OCI-LY3 (cell line): ENCODE measurements around the gene MAN1A2.

Experiments used
- H2AFZ ChIP-seq: fragments of 200-600, 300-600 bp; shearing (Covaris generic); 2 replicates; pipeline ENCODE4 v1.6.0; 2014; ENCODE audit warnings: antibody characterized with exemption, low read depth, low read length
- H3K27ac ChIP-seq: fragments of 200-600, 300-600 bp; sonication (generic); 2 replicates; pipeline ENCODE4 v1.5.1; 2014; ENCODE audit warnings: mild to moderate bottlenecking, low read length, moderate library complexity, mixed read lengths
- H3K27me3 ChIP-seq: fragments of 200-600, 300-600 bp; sonication (generic); 2 replicates; pipeline ENCODE4 v1.6.1; 2014; ENCODE audit warnings: low read depth, low read length, mixed read lengths
- H3K36me3 ChIP-seq: fragments of 200-600, 300-600 bp; sonication (generic); replicated peaks from 2 replicates; pipeline ENCODE3; 2014; ENCODE audit warnings: low read depth, low read length, mixed read lengths
- H3K4me1 ChIP-seq: fragments of 300-600, 200-600 bp; sonication (generic); 2 replicates; pipeline ENCODE4 v1.6.1; 2014; ENCODE audit warnings: low read length, mixed read lengths
- H3K4me2 ChIP-seq: fragments of 200-600, 300-600 bp; sonication (generic); 2 replicates; pipeline ENCODE4 v1.6.1; 2014; ENCODE audit warnings: low read length, mixed read lengths
- H3K4me3 ChIP-seq: fragments of 300-600, 200-600 bp; sonication (generic); 2 replicates; pipeline ENCODE4 v1.5.1; 2014; ENCODE audit warnings: antibody characterized with exemption, mild to moderate bottlenecking, low read length, moderate library complexity
- H3K79me2 ChIP-seq: fragments of 300-600, 200-600 bp; shearing (Covaris generic); 2 replicates; pipeline ENCODE4 v1.6.1; 2014; ENCODE audit warnings: mild to moderate bottlenecking, low read length, mixed read lengths
- H3K9ac ChIP-seq: fragments of 300-600, 200-600 bp; shearing (Covaris generic); 2 replicates; pipeline ENCODE4 v1.6.0; 2014; ENCODE audit warnings: mild to moderate bottlenecking, low read length, moderate library complexity
- H3K9me3 ChIP-seq: fragments of 200-600, 300-600 bp; shearing (Covaris generic); 2 replicates; pipeline ENCODE4 v1.6.1; 2014; ENCODE audit warnings: low read length, mixed read lengths; ENCODE audit not compliant: insufficient read depth
- H4K20me1 ChIP-seq: fragments of 200-600, 300-600 bp; sonication (generic); 2 replicates; pipeline ENCODE4 v1.6.1; 2016; ENCODE audit warnings: low read length, mixed read lengths; ENCODE audit not compliant: insufficient read depth
- CTCF ChIP-seq: fragments of 200-600, 300-600 bp; sonication (generic); IDR thresholded peaks from 2 replicates; pipeline ENCODE4 v1.5.1; 2014; ENCODE audit warnings: antibody characterized with exemption, low read length, low read depth
- EZH2phosphoT487 ChIP-seq: fragments of 200-600 bp; shearing (Covaris generic); IDR thresholded peaks from 2 replicates; pipeline ENCODE4 v1.6.1; 2018; ENCODE audit warnings: antibody characterized with exemption, mixed run types, low read depth

MAN1A2 gene

GRCh38 chr1:117401761-117402160 lies 34.5 kb downstream of the MAN1A2 start:
- no peaks in the 10 kb centered on the region for H4K20me1 ChIP-seq
- no peaks in the 10 kb centered on the region for H3K9me3 ChIP-seq

GRCh38 chr1:117403597-117403996 lies 36.3 kb downstream of the MAN1A2 start:
- no peak for TF ChIP-seq CTCF
- TF ChIP-seq EZH2phosphoT487 = no peak
- Histone ChIP-seq H3K9me3 (no peaks in the 10 kb centered on the region), H3K36me3 (peaks cover 14% of the 10 kb centered on the region), H3K4me2 (no peak overlapping the region), H3K9ac (no peak overlapping the region), H2AFZ (no peak overlapping the region), H3K4me1 (no peaks in the 10 kb centered on the region), H4K20me1 (no peaks in the 10 kb centered on the region), H3K27me3 (no peaks in the 10 kb centered on the region), H3K4me3 (no peak overlapping the region), H3K79me2 (peaks cover 9% of the 10 kb centered on the region; the same call in 1 of the 2 replicates), H3K27ac (no peak overlapping the region)

More at GRCh38 chr1:117401761-117402160, 34.5 kb downstream of the MAN1A2 start:
- Histone ChIP-seq H3K27me3 (no peaks in the 10 kb centered on the region), H3K4me2 (no peak overlapping the region), H3K9ac (no peak overlapping the region), H2AFZ (no peak overlapping the region), H3K4me3 (no peak overlapping the region), H3K27ac (no peak overlapping the region), H3K36me3 (peaks cover 14% of the 10 kb centered on the region), H3K4me1 (no peaks in the 10 kb centered on the region), H3K79me2 (peaks cover 9% of the 10 kb centered on the region; the same call in 1 of the 2 replicates)
- TF ChIP-seq CTCF = no peak
- TF ChIP-seq EZH2phosphoT487 = no peak

GRCh38 chr1:117405042-117405441 lies 37.8 kb downstream of the MAN1A2 start:
- Histone ChIP-seq H4K20me1 (no peaks in the 10 kb centered on the region), H3K4me3 (no peak overlapping the region), H2AFZ (no peak overlapping the region), H3K27ac (no peak overlapping the region), H3K9ac (no peak overlapping the region), H3K4me1 (no peaks in the 10 kb centered on the region), H3K36me3 (peaks cover 14% of the 10 kb centered on the region), H3K4me2 (no peak overlapping the region), H3K27me3 (no peaks in the 10 kb centered on the region), H3K79me2 (no peaks in the 10 kb centered on the region), H3K9me3 (no peaks in the 10 kb centered on the region)
- TF ChIP-seq EZH2phosphoT487 (no peak), CTCF (no peak)

- Histone ChIP-seq H3K36me3 (peaks cover 5% of the 10 kb centered on the region), H3K79me2 (no peaks in the 10 kb centered on the region), H4K20me1 (no peaks in the 10 kb centered on the region), H3K4me2 (no peak overlapping the region), H3K9ac (no peak overlapping the region), H3K27ac (no peak overlapping the region), H3K4me1 (no peaks in the 10 kb centered on the region), H2AFZ (no peak overlapping the region), H3K27me3 (no peaks in the 10 kb centered on the region), H3K4me3 (no peak overlapping the region), H3K9me3 (no peaks in the 10 kb centered on the region)
- TF ChIP-seq EZH2phosphoT487 (no peak), CTCF (no peak)
Observed at GRCh38 chr1:117412472-117412871, 45.2 kb downstream of the MAN1A2 start.
